ENCODE results near the gene SNAPC5.
"Not testable (repeated sequence)": the region's sequence is repeated elsewhere in the genome, so short reads cannot be mapped to it uniquely, and the experiment has no call there.

SNAPC5 gene, protein sequence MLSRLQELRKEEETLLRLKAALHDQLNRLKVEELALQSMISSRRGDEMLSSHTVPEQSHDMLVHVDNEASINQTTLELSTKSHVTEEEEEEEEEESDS

DNA sequence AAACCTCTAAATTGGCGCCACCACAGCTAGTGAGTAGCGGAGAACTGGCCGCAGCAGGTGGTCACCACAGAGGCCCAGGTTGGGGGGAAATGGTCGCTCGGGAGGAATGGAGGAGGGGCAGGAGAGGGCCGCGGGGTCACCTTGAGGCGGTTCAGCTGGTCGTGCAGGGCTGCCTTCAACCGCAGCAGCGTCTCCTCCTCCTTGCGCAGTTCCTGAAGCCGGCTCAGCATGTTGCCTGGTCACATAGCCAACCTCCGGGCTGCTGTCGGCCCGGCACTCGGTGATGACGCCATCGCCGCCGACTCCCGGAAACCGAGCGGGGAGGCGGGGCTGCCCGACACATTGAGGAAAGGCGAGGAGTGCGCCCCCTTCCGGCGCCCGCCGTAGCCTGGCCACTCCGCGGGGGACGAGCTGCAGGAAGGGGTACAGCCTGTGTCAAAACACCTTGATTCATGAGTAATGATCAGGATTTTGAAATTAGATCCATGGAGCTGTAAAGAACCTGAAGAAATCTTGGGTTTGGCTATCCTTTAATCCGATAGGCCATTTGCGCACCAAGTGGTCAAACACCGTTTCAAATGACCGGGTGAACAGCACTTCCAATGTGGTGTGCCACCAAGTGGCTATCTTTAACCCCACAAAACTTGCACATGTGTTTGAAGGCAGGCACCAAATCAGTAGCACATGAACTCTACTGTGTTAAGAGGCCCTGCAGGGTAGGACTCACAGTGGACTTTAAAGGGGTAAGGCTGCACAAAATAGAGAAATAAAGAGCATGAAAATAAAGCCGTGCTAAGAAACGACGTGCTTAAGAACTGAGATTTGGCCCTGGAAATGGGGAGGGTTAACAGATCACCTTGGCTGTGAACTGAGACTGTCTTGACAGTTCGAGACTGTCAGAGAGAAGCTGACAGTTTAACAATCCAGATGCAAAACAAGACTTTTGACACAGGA, at the start of gene SNAPC5:
SNAPC5 (minus strand) TSS at position 261 of the 954 bp plus-strand sequence; CDS start at position 230, 31 bp downstream.
- peak; percentile 92 for DNase-seq (ENCODE audit: low spot score)

DNA sequence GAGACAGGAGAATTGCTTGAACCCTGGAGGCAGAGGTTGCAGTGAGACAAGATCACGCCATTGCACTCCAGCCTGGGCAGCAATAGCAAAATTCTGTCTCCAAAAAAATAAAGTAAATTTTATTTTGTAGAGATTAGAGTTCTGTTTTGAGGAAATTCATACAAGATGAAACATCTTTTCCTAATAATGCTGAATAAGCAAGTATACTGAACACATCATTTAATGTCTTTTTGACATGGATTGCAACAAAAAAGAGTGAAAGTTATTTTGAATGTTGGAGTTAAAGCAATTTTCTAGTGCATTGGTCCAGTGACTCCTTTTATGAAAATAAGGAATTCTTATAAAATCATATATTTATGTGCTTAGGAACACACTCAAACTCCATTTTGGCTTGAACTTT, 47.7 kb upstream of the SNAPC5 start:
- no peak for DNase-seq (ENCODE audit: low spot score)

DNA sequence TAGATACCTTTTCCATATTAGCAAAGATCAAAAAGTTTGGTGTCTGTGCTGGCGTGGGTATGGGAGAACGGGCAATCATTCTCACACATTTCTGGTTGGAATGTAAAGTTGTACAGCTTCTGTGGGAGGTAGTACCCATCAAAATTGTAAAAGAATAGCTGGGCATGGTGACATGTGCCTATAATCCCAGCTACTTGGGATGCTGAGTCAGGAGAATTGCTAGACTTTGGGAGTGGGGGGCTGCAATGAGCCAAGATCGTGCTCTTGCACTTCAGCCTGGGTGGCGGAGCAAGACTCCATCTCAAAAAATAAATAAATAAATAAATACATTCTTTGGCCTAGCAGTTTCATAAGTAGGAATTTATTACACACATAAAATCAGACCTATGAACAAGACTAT, 45.3 kb upstream of the SNAPC5 start:
- DNase-seq (ENCODE audit: low spot score): no peak

DNA sequence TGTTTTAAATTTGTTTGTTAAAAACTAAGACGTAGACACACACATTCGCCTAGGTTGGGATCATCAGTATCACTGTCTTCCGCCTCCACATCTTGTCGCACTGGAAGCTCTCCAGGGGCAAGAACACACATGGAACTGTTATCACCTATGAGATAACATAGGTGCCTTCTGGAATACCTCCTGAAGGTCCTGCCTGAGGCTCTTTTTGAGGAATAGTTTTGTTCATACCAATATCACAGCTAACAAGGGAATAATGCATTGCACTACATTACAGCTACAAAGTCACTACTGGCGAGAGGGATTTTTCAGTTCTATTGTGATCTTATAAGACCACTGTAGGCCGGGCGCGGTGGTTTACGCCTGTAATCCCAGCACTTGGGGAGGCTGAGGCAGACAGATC, 37.5 kb upstream of the SNAPC5 start:
- no peak for DNase-seq (ENCODE audit: low spot score)

DNA sequence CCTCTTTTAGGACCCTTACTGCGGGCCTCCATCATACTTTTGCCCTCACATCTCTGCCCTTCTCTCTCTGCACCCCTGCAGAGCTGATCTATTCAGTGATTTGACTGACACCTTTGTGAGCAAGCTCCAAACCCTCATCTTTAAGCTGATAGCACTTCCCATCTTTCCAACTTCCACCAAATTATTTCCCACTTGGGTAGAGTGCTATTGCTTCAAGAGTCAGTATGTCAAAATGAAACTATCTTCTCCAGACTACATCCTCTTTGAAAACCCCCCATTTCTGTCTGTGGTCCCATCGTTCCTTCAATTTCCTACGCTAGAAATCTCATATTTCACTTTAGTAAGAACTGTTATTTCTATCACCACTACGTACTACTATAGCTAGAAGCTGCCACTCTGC, 27.3 kb upstream of the SNAPC5 start:
- DNase-seq (ENCODE audit: low spot score): no peak

DNA sequence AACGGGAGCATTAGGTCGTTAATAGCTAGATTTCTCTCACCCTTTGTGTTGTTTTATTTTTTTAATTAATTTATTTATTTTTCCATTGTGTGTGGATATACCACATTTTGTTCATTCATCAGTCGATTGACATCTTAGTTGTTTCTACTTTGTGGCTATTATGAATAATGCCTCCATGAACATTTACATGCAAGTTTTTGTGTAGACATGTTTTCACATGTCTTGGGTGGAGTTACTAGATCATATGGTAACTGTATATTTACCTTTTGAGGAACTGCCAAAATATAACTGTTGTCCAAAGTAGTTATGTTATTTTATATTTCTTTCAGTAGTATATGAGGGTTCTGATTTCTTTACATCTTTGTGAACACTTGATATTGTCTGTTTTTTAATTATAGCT, 26.4 kb upstream of the SNAPC5 start:
- DNase-seq (ENCODE audit: low spot score): no peak

DNA sequence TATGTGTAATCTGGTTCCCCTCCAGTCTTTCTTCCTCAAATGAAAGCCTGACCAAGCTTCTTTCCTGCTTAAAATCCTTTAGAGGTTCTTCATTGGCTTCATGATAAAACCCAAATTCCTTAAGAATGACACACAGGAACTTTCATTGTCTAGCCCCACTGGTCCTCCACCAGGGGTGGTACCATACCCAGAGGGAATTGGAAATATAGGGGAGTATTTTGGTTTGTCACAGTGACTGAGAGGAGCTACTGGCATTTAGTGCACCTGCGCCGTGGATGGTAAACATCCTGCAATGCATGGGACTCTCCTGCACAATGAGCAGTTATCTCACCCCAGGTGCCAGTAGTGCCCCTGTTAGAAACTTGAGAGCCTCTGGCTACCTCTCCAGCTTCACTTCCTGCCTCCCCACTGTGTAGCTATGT, 18.4 kb upstream of the SNAPC5 start:
- no peak for DNase-seq (ENCODE audit: low spot score)

DNA sequence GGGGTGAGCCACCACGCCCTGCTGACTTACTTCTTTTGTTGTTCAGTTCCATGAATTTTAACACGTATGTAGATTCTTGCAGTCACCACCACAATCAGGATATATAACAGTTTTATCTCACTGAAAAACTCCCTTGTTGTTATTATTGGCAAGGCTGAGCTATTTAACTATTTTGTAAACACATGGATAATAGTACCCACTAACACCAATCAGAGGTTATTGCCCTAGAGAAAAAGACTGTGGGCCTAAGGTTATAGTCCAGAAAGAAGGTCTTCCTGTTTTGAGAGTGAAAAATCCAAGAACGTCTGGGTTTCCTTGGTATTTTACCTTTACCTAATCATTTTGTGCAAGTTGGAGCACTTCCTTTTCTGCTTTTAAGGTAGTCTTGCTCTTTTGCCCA, 17.0 kb upstream of the SNAPC5 start:
- no peak for DNase-seq (ENCODE audit: low spot score)

DNA sequence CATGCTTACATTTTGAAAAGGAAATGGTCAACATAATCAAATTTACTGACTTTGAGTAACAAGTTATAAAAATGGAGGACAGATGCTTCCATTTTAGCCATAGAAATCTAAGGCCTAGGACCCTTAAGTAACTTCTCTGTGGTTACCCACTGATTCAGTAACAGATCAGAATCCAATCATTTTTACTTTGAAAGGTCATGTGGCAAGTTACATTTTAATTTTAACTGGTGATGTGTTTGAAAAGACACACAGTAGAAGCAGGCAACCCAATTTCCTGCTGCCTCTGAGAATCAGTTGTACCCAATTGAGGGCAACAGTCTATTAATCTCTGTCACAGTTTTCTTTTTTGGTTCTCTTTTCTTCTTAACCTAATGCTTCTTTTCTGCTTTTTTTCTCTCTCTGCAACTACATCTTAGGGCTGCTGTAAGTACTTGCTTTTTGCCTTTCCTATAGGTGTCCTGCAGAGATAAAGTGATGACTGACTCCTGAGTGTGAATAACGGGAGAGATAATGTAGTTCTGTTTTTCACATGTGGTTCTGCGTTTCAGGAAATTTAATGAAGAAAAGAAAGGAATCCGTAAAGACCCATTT, 10.8 kb upstream of the SNAPC5 start:
- no peak for DNase-seq (ENCODE audit: low spot score)

DNA sequence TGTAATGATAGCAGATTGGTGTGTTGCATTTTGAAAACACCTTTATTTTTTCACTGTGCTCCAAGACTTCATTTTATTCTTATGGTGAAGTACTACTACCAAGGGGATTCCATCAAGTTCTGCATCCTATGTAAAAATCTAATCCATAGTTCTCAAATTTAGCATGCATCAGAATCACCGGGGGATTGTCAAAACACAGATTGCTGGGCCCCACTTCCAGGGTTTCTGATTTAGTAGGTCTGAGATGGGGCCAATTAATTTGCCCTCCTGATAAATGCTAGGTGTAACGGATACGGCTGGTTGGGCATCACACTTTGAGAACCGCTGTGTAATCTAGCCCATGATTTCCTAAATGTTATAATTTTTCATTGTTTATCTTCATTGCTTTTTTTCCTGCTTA, 8.3 kb upstream of the SNAPC5 start:
- DNase-seq (ENCODE audit: low spot score): no peak

DNA sequence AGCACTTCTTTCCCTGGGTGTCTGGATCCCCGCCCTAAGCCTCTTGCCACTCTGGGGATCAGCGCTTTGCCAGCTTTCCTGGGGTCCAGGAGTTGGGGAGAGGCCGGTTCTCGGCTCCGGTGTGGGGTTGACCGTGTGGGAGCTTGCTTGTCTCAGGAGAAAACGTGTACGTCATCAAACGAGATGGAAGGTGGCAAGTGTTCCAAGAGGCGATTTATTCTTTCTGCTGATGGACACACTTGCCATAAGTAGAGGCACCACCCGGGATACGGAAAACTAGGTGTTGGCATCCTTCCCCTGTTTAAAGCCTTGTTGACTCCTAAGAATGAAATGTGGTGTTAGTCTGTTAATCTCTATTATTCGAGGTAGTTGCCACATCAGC, 7.9 kb upstream of the SNAPC5 start:
- no peak for DNase-seq (ENCODE audit: low spot score)

DNA sequence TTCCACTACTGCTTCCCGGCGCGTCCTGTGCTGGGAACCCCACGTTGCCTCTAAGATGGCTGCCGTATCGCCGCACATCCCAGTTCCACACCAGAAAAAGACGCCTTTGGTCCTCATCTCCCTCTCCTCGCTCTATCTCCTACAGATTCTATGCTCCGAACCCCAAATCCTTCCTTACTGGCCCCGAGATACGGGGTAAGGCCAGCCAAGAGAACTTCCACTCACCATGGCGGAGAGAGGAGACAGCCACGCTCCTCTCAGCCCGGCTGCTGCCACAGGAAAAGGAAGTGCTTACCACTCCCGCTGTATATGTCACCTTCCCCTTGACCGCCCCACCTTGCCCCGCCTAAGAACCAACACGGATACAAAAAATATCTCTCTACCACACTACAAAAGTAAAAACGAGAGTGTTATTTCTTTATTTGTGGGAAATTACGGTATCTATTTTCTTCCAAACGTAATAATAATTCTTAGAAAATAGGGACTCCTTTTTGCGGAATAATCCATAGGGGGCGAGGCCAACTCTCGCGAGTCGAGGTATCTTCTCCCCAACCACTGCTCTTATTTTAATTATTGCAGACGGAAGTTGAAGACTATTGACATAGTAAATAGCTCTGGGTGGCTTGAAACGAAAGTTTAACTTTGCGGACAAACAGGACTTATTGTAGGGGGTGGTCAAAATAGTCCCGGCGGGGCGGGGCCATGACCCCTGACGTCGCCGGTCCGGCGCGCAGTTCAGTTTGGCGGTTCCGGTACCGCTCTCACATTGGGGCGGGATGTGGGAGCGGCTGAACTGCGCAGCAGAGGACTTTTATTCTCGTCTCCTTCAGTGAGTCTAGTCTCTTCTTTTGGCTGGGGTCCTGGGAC, 7.2 kb upstream of the SNAPC5 start, which contains the start of the genes RPL4 and ZWILCH:
RPL4 (minus strand) TSS at position 293 of the 867 bp plus-strand sequence; CDS start at position 228, 65 bp downstream.
ZWILCH (plus strand) TSS at position 764 of the 867 bp plus-strand sequence; CDS start at position 777, 13 bp downstream.
- peak; percentile 82 for DNase-seq (ENCODE audit: low spot score)

DNA sequence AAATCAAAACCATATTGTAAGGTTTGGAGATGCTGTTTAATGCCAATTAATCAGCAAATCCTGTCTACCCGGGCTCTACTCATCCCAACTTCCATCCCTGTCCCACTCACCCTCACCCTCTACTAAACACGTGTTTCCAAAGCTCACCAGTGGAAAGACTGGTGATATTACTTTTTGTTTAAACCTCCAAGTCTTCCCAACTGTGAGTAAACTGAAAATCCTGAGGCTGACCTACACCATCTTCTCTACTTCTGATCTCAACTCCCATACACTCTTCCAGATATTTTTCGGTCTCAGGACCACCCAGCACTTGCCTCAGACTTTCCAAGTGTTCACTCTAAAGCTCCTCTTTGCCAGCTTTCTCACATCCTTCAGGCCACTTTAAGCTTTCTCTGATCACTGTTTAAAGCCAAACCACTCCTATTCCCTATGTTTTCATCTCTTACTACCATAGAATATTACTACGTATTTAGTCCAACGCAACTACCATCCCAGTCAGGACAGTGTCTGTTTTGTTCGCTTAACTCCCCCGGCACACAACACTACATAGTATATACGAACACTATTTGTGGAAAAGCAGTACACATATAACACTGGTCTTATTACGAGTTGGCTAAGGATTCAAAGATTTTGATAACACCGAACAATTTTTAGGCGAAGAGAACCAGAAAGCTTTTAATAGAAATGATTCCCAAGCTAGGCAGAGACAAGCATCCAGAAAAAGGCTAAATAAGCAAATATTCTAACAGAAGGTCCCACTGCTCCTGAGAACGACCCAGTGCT, 6.4 kb upstream of the SNAPC5 start:
- no peak for DNase-seq (ENCODE audit: low spot score)

DNA sequence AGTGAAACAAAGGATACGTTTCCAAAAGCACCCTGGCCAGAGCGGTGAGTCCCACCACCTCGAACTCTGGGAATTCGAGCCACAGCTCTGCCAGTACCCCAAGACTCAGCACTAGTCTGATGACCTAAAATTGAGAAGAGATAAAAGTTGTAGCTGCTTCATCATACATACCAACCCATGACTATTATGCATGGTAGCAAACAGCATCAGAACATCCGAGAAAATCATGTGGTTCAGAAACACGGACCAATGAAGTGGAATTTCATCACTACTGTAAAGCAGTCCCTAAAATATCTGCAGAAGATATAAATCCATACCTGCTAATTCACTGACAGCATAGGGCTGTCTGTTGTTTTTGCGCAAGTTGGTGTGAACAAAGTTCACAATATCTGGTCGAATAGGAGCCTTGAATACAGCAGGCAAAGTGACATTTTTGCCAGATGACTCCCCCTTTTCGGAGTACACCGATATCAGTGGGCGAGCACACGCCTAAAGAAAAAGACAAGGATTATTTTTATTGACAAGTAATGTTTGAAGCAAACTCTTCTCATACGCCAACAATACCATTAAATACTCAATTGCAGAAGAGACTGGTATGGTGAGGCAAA, 5.6 kb upstream of the SNAPC5 start:
- not testable (repeated sequence) for DNase-seq (ENCODE audit: low spot score)

DNA sequence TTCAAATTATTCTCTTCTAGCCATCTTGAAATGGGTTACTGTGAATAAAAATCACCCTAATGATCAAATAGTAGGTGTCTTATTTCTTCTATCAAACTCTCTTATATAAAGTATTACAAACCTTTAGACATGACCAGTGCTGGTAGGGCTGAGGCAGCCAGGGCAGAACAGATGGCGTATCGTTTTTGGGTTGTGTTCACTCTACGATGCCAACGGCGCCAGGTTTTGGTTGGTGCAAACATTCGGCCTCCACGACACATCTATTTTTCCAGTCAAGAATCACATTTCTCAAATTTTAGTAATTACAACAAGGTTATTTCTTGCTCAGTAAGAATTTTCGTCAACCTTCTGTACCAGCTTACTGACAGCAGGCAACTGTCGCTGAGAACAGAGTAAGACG, 4.9 kb upstream of the SNAPC5 start:
- no peak for DNase-seq (ENCODE audit: low spot score)

DNA sequence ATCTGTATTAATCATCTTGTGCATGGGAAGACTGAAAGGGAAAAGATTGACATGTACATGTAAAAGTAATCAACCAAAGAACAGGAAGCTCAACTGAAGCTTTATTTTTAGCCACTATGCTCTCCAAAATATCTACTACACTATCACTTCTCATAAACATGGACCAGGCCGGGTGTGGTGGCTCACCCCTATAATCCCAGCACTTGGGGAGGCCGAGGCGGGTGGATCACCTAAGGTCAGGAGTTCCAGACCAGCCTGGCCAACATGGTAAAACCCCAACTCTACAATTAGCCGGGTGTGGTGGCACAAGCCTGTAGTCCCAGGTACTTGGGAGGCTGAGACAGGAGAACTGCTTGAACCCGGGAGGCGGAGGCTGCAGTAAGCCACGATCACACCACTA, 2.8 kb upstream of the SNAPC5 start:
- DNase-seq (ENCODE audit: low spot score): not testable (repeated sequence)

DNA sequence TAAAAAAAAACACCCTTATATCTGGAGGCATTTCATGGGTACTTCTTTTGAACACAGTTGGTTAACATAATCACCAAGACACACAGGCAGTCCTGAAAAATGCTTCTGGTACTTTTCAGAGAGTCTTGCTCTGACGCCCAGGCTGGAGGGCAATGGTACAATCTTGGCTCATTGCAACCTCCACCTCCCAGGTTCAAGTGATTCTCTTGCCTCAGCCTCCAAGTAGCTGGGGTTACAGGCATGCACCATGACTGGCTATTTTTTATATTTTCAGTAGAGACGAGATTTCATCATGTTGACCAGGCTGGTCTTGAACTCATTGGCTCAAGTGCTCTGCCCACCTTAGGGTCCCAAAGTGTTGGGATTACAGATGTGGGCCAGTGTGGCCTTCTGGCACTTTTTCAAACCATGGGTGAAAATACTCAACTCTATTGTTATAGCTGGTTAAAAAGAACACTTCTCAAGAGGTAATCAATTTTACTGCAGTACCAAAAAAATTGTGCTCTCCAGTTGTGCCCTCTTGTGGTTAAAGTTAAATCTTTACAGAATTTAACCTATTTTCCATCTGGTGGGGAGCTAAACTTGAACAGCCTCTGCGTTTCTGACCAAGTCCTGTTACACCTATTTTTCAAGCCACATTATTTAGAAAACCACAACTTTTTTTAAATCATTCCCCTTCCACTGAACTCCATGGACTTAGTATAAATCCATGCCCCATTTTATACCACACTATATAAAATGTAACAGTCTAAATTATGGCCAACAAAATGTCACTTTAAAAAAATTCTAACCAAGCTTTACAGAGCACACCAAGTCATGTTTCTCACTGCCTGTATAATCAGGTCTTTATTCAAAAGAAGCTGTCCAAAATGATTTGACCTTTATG, 1.2 kb upstream of the SNAPC5 start:
- peak; percentile 30 for DNase-seq (ENCODE audit: low spot score)

DNA sequence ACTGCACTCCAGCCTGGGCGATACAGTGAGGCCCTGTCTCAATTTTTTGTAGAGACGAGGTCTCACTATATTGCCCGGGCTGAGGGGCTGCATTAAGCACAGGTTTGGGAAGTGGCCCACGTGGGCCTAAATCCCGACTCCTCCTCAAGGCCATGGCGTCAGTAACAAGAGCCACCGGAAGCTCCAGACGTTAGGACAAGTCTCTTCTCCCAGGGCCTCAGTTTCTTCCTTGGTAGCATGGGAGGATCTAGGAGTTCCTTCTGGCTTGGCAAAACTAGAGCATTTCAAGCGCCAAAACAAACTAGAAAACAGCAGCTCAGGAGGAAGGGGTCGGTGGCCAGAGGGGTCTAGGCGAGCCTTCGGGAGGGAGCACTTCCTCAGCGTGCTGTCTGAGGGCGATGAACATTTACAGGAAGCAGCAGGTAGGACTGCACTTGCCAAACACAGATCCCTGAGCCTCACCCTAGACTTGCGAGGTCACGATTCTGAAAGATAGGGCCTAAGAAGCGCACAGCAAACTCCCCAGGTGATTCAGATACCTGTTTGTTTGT, 536 bp downstream of the SNAPC5 start:
- no peak for DNase-seq (ENCODE audit: low spot score)

DNA sequence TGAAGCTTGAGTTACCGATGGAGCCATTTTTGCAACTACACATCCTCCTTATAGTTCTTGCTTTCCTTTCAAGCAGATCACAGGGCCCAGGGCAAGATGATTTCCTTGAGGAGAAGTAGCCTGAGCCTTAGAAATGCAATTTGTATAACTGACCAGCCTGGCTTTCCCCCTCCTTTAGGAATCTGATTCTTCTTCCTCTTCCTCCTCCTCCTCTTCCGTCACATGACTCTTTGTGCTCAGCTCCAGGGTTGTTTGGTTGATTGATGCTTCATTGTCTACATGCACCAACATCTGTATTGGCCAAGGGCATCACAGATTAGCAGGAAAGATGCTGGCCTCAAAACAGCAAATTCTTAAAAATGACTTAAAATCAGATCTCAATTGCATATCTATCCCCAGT, 3.3 kb downstream of the SNAPC5 start:
- no peak for DNase-seq (ENCODE audit: low spot score)
